SK-N-SH (cell line): ENCODE measurements around the gene PAX2.

ENCODE experiments used
- CHD2 ChIP-seq: fragments of 150-350 bp; IDR thresholded peaks from 2 replicates; pipeline ENCODE4 v1.6.1; 2018; ENCODE audit warnings: low read length; ENCODE audit not compliant: partially characterized antibody
- CTCF ChIP-seq: fragments of 200-600 bp; sonication (generic); IDR thresholded peaks from 2 replicates; pipeline ENCODE4 v1.6.1; 2017; ENCODE audit warnings: antibody characterized with exemption, mild to moderate bottlenecking, moderate library complexity
- EP300 ChIP-seq, 2 experiments: IDR thresholded peaks; 2 replicates each; pipeline versions ENCODE4 v1.4.0 to v1.6.1; 2012; ENCODE audit warnings: borderline replicate concordance in 1 of 2, low read depth in 1 of 2, low read length in 1 of 2
- EZH2phosphoT487 ChIP-seq: fragments of 200-600 bp; sonication (generic); IDR thresholded peaks from 2 replicates; pipeline ENCODE4 v1.6.1; 2017; ENCODE audit warnings: low read depth, mixed run types, mild to moderate bottlenecking, antibody characterized with exemption, moderate library complexity, borderline replicate concordance
- GATA2 ChIP-seq: sonication (generic); formaldehyde crosslinking; IDR thresholded peaks from 2 replicates; pipeline ENCODE4 v1.5.0; 2020; ENCODE audit warnings: mild to moderate bottlenecking, missing genetic modification reagents
- MAX ChIP-seq: IDR thresholded peaks from 2 replicates; pipeline ENCODE4 v1.4.0; 2012; ENCODE audit warnings: low read depth
- POLR2AphosphoS5 ChIP-seq: IDR thresholded peaks from 2 replicates; pipeline ENCODE4 v1.6.1; 2012; ENCODE audit warnings: low read depth, low read length
- REST ChIP-seq: IDR thresholded peaks from 2 replicates; pipeline ENCODE4 v1.6.1; 2012; ENCODE audit warnings: mild to moderate bottlenecking, low read depth, low read length, moderate library complexity
- SMC3 ChIP-seq: IDR thresholded peaks from 2 replicates; pipeline ENCODE4 v1.6.1; 2012; ENCODE audit warnings: low read depth, low read length, improper control_type of control experiment
- TCF12 ChIP-seq: IDR thresholded peaks from 2 replicates; pipeline ENCODE4 v1.4.0; 2012

GRCh38 chr10:100776671-100777070 lies 31.3 kb downstream of the PAX2 start:
- TF ChIP-seq MAX (no peak), CTCF (no peak), SMC3 (no peak), EP300 (IDR thresholded peaks at IDR 0.05; ENCODE audit: borderline replicate concordance in 1 of 2, low read depth in 1 of 2, low read length in 1 of 2) (no peak), EZH2phosphoT487 (no peak), TCF12 (no peak), GATA2 (CRISPR knock-in tag) (no peak), REST (no peak), POLR2AphosphoS5 (no peak), CHD2 (no peak)
